GM18517 (cell line): Measurements from ENCODE around the gene RAPGEF4.
"Not testable (repeated sequence)": the region's sequence is repeated elsewhere in the genome, so short reads cannot be mapped to it uniquely, and the experiment has no call there.

Experiments used
- ATAC-seq: cut with Tn5 transposase; IDR thresholded peaks from one replicate; pipeline ENCODE4 v1.9.1; 2021; ENCODE audit warnings: mild to moderate bottlenecking, moderate library complexity; ENCODE audit not compliant: unreplicated experiment

The RAPGEF4 gene

DNA sequence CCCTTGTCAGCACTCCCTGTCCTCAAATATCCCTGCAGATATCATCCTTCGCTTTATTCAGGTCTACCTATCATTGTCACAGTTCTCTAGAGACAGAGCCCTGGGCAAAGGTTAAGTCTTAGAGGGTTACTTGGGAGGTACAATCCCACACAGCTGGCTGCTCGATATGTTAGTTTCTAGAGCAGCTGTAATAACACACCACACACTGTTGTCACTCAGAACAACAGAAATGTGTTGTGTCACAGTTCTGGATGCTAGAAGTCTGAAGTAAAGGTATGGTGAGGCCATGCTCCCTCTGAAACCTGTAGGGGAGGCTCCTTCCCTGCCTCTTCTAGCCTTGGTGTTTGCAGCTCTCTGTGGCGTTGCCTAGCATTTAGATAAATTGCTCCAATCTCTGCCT is 9.9 kb upstream of the RAPGEF4 start:
- no peak for ATAC-seq

DNA sequence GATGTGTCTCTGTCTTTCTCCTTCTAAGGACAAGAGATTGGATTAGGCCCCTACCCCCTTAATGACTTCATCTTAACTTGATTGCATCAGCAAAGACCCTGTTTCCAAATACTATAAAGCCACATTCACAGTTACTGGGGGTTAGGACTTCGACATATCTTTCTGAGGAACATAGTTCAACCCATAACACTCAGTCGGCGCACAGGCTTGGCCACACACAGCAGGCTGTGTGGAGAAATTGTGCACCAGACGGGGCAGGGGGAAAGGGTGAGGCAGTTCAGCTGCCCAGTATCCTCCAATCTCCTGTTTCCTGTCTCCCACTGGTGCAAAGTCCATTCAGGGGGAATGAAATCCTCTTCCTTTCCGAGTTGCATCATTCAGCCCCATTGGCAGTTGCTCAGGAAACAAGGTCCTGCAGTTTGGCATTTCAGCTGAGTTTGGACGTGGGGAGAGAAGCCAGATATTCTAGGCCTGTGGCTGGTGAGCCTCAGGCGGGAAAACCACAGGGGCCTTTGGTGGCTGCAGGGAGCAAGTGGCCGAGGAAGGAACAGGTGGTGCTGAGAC is 9.4 kb upstream of the RAPGEF4 start:
- no peak for ATAC-seq

GRCh38 chr2:172730411-172730810 is 5.2 kb upstream of the RAPGEF4 start:
- ATAC-seq: no peak

DNA sequence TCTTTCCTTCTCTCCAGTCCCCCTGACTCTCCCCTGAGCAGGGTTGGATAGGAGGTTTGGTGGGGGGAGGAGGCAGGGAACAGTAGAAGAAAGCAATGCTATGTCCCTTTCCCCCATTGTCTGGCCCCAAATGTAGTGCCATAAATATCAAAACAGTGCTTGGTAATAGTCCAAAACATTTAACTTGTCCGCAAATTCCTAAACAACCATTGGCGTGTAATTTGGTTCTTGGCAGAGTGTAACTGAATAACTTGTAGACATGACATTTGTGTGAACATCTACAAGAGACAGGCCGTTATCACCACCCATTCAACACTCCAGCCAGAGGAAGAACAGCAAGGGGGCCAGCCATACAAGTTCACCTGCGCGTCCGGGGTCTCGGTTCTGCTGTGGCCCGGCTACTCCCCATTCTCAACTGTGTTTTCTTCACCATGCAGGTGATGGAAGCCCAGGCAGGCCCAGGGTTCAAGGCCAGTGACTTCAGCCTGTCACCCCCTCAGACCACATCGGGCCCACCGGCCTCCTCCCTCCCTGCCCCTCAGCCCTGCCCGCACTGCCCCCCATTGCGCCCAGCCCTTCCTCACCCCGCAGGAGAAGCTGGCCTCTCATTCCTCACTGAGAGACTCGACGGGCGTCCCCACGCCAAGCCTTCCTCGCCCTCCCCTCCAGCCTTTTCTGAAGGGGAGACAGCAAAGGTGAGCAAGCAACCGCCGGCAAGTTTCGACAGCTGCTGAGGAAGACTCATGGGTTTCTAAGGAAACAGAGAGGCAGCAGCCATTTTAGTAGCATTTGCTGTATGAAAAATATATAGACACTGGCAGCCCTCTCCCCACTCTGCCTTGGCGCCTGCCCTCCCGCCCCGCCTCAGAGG is 699 bp upstream of the RAPGEF4 start:
- ATAC-seq: no peak

DNA sequence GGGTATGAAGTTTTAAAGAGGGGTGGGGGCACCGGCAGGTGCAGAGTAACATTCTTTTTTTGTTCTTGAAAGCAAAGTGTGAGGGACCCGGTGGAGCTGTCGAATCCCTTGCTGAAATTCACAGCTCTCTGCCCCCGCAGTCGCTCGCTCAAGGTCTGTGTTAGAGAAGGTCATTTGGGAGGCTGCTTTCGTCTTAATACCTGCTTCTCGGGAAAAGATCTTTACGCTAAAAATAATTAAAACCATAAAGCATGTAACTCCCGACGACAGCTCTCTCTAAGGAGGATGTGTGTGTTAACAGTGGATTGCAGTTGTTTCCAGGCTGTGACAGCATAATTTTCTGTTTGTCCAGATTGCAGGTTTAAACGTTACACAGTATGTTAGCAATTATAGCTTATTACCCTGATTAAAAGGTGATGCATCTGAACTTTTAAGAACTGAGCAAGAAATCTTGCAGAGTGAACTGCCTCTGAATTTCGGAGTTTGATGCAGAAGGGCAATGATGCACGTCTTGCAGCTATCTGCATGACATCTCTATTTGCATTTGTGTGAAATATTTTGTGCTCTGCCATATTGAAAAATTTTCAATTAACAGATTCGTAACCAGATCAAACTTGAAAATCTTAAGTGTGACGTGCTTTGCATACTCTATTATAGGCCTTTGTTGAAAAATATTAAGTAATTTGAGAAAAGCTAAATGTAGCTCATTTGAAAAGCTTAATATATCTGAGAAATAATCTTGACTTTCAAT is 954 bp downstream of the RAPGEF4 start:
- ATAC-seq: no peak

GRCh38 chr2:172739661-172740266 is 4.1 kb downstream of the RAPGEF4 start:
- no peak for ATAC-seq

GRCh38 chr2:172740856-172741255 is 5.2 kb downstream of the RAPGEF4 start:
- no peak for ATAC-seq

DNA sequence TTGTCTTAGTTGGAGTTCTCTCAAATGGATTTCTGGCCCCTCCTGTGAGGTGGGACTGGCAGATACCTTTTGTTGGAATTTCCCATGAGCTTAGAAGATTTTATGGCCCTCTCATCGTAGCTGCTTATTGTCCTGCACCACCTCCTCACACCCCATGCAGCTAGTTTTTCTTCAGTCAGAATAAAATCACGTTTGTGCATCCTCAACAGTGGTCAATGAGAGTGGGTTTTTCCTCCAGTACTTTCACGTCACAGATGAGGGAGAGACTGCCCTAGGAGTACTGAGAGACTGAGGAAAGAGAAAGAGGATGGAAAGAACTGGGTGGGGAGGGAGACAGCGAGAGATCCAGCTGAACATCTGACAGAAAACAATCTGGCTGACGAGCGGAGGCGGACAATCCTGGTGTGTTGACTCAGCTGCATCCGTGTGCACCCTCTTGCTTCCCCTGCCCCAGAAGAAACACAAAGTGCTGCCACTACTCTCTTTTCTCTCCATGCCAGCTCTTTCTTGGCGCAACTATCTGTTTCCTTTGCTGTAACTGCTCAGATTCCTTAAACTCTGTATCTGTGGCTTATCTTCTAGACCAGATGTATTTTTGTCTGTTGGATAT is 7.4 kb downstream of the RAPGEF4 start:
- ATAC-seq: no peak

DNA sequence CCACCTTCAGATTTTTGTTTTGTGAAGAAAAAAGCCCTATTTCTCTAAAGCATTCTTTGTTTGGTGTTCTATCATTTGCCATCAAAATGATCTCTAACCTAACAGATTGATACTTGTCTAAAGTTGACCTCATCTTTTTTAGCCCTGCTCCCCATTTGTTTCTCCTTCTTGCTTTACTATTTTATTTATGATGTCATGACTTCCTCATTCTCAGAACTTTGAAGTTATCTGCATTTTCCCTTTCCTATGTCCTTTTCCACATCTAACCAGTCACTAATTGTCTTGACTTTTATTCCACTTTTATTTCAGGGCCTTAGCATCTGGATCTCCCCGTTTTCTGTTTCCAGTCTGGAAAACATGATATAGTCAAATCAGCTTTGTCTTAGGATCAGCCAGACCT is 8.3 kb downstream of the RAPGEF4 start:
- no peak for ATAC-seq

- ATAC-seq: no peak
These were observed 10.0 kb downstream of the RAPGEF4 start for GRCh38 chr2:172745636-172746035.

DNA sequence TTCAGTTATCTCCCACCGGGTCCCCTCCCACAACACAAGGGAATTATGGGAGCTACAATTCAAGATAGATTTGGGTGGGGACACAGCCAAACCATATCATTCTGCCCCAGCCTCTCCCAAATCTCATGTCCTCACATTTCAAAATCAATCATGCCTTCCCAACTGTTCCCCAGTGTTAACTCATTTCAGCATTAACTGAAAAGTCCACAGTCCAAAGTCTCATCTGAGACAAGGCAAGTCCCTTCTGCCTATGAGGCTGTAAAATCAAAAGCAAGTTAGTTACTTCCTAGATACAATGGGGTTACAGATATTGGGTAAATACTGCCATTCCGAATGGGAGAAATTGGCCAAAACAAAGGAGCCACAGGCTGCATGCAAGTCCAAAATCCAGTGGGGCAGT is 12.9 kb downstream of the RAPGEF4 start:
- ATAC-seq: not testable (repeated sequence)

- ATAC-seq: no peak
These were observed 13.7 kb downstream of the RAPGEF4 start for GRCh38 chr2:172749388-172749787.

DNA sequence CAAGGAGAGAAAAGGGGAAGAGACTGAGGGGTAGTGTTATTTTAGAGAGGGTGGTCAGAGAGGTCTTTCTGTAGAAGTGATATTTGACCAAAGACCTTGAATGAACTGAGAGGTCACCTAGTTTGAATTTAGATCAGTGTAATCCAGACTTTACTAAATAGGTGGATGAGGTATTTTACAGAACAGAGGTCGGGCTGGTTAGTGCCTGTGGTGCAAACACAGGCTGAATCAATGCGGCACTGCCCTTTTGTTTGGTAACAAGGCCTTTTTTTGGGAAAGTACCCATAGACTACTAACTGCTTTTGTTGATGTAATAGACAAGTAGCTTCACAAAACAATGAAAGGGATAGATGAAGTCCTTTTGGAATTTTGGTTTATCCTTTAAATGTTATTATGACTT is 15.9 kb downstream of the RAPGEF4 start:
- ATAC-seq: no peak

DNA sequence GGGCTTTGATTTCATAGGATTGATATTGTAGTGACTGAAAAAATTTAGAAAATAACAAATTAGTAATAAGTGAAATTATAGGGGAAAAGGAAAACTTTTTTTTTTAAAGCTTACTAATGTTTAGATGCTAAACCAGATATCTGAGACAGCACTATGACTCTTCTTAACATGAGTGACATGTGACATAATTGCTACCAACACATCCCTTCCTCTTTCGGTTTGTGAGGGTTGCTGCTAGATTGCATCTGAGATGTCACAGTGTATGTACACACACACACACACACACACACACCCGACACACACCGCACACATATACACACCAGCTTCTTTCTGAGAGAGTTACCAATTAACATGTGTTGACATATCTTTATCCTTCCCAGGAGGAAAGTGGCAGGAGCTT is 18.0 kb downstream of the RAPGEF4 start:
- ATAC-seq: no peak

GRCh38 chr2:172759441-172759840 is 23.8 kb downstream of the RAPGEF4 start:
- ATAC-seq: no peak

- ATAC-seq: no peak
These were observed 25.7 kb downstream of the RAPGEF4 start for GRCh38 chr2:172761306-172761705.

GRCh38 chr2:172762574-172762973 is 26.9 kb downstream of the RAPGEF4 start:
- ATAC-seq: no peak

- no peak for ATAC-seq
These were observed 27.4 kb downstream of the RAPGEF4 start for GRCh38 chr2:172763079-172763478.

DNA sequence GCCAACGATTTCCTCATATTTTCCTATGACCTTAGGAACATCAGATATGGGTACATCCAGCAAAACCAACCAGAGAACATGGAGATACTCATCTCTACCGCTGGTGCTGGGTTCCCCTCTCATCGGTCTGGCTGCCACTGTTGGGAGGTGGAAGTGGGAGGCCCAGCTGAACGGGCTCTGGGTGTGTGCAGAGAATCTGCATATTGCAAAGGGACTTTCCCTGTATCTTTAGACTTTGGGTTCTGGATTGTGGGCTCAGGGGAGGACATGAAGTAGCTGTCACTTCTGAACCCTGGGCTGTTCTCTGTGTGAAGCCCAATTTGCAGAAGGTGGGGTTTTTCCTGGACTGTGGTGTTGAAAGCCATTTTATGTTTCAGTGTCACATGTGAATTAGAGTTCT is 30.0 kb downstream of the RAPGEF4 start:
- ATAC-seq: no peak

DNA sequence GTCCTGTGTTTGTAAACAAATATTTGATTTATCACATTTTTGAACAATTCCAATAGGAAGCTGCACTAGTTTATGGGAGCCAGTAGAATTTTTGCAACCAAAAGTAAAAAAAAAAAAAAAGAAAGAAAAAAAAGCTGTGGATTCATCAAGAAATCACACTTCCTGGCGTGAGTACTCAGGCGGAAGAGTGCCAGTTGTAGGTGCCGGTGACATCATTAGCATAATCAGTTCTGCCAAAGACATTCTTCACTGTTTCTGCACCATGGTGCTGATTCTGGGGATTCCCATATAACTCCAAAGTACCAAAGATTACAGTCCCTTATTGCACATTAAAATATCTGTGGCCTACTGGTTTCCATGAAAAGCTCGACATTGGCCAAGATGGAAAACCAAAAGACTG is 32.8 kb downstream of the RAPGEF4 start:
- ATAC-seq: no peak

DNA sequence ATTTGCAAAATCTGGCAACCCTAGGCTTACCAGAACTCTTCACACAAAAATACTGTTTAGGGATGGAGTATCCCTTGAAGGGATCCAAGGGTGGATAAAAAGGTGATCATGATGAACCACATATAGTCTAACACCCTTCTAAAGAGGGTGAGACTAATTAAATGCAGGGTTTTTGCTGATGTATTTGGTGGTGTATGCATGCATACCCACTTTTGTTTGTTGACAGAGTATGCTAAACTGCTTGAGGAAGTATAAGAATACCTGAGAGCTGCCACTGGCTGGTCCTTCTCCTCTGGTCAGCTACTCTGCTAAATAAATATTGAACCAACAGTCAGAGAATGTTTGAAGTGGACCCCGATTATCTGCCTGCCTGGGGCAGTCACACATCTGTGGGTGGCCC is 34.2 kb downstream of the RAPGEF4 start:
- ATAC-seq: no peak
